Activated naive CD4-positive, alpha-beta T cell treated with anti-CD3 and anti-CD28 coated beads, Interleukin-2, amount 50 U/mL, for 72 hours (primary cell): ENCODE results near the gene MYO5B. TPM values are rescaled to one million over a fixed set of nuclear protein-coding genes. Genes with fewer than 3 reads are reported as not detected.

Experiments
- ATAC-seq, 2 donors: fragments of 150-1000 bp; cut with Tn5 transposase; 2 replicates each; pipeline ENCODE4 v1.10.0; 2021; ENCODE audit warnings: mild to moderate bottlenecking in 2 of 2, moderate library complexity in 2 of 2
- DNase-seq, 2 donors: peaks; one replicate each; pipeline ENCODE4 v3.0.0; 2021 to 2022; ENCODE audit warnings: low spot score in 2 of 2
- H3K27ac Mint-ChIP-seq, 2 donors: one replicate each; pipeline ENCODE4 v1.8.0; 2022; ENCODE audit warnings: mild to moderate bottlenecking in 2 of 2, mixed read lengths in 2 of 2
- H3K36me3 Mint-ChIP-seq, 2 donors: one replicate each; pipeline ENCODE4 v1.8.0; 2022; ENCODE audit warnings: mixed read lengths in 2 of 2
- H3K9me3 Mint-ChIP-seq, 2 donors: one replicate each; pipeline ENCODE4 v1.8.0; 2022; ENCODE audit warnings: mixed read lengths in 2 of 2
- total RNA-seq, 2 donors: library from RNA; stranded (reverse); gene quantifications; one replicate each; pipeline ENCODE4 v1.2.3, GENCODE V29; 2022

The MYO5B gene
- total RNA-seq, 2 donors from 2014 or later = 0.27 to 0.41 TPM

- ATAC-seq (no peak), DNase-seq (no peak)
- H3K9me3 Mint-ChIP-seq = no peaks in the 10 kb centered on the region
- H3K27ac Mint-ChIP-seq = peak overlapping the region in 1 of 2 donors; percentile 44
- peaks cover 0 to 9% of the 10 kb centered on the region in 2 donors for H3K36me3 Mint-ChIP-seq
Observed at GRCh38 chr18:50193796-50194630, 934 bp downstream of the MYO5B start.

DNA sequence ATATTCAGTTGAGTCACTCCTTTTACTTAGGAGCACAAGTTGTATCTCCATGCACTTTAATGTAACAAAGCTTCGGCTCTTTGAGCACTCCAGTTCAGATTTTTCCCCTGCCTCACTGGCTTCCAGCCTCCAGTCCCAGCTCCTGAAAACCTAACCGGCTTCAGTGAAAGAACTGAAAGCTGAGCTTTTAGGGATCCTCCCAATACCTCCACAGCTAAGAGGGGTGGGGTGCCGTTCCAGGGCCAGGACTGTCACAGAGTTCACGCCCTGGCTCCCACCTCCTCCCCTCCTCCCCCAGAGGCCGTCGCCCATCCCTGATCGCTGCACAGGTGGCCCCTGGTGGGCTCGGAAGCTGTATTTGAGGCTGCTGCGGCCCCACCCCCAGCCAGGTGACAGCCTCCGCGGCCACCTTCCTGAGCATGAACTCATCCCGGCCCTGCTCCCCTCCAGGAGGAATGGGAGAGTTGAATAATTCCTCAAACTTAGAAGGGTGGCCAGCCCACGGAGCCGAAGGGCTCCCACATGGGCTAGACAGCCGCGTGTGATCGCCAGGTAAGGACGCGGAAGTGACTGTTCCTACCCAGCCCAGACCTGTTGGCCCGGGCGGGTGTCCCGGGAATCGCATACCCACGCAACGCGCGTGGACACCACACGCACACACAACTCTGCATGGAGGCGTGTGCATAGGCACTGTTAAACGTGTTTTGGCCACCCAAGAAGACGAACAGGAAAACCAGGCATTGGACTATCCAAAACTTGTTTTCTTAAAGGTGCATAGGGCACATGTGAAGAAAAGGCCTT is 1.8 kb downstream of the MYO5B start:
- DNase-seq = no peak
- ATAC-seq = no peak
- Mint-ChIP-seq H3K9me3 (no peaks in the 10 kb centered on the region), H3K36me3 (peaks cover 0 to 9% of the 10 kb centered on the region in 2 donors), H3K27ac (no peak overlapping the region)

DNA sequence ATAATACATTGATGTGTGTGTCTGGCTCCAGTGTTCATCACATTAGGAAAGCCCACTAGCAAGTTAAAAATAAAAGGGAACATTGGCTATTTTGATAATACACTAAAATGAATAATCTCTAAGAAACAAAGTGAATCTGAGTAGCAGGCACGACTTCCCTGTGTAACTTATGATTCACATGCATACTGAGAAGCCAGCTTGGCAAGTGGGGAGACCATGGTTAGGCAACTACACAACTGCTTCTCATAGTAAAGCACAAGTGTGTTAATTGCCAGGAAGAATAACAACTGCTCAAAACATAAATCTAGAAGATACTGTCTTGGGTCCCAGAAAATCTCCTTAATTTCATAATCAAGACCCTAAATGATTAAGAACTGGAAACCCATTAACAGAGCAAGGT is 4.0 kb downstream of the MYO5B start:
- DNase-seq (no peak), ATAC-seq (no peak)
- Mint-ChIP-seq H3K36me3 (peaks cover 0 to 4% of the 10 kb centered on the region in 2 donors), H3K27ac (peak overlapping the region in 1 of 2 donors; percentile 11), H3K9me3 (no peaks in the 10 kb centered on the region)

DNA sequence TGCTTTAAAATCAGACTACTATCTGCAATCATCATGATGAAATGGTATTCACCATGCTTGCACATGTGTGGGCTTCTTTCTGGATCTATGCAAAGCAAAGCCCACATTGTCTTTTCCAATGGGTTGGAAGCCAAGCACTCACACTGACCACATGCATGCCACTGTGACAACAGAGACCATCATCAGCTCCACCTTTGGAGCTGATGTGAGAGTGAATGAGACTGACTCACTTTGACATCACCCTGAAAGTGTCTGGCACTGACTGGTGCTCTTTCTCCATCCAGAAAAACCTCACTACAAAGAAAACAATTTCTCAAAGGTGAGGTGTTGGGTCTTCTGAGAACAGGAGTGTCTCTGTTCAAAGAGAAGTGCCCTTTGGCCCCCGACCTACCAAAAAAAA is 4.7 kb downstream of the MYO5B start:
- peak overlapping the region in 1 of 2 donors; percentile 11 for H3K27ac Mint-ChIP-seq
- no peaks in the 10 kb centered on the region for H3K36me3 Mint-ChIP-seq
- DNase-seq (no peak), ATAC-seq (peak; percentile 76 to 77)
- no peaks in the 10 kb centered on the region for H3K9me3 Mint-ChIP-seq

DNA sequence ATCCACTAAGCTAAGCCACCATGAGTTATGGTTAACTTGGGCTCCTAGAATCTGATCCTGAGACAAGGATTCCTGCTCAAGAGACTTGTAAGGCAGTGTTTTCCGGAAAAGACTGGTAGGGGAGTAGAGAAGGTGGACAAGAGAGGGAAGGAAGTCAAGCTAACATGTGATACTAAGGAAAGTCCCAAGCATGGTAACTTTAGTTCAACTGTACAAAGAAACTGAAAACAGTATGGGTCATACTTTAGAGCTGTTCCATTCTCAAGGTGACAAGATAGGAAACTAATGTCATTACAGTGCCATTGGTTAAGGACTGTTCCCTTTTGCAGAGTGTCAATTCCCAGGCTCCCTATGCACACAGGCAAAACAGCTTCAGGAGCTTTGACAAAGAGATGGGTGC is 5.8 kb downstream of the MYO5B start:
- ATAC-seq (peak; percentile 48 to 67), DNase-seq (no peak)
- Mint-ChIP-seq H3K9me3 (no peaks in the 10 kb centered on the region), H3K27ac (peak overlapping the region in 1 of 2 donors; percentile 2), H3K36me3 (no peaks in the 10 kb centered on the region)

GRCh38 chr18:50188652-50189051 is 6.3 kb downstream of the MYO5B start:
- Mint-ChIP-seq H3K9me3 (no peaks in the 10 kb centered on the region), H3K36me3 (no peaks in the 10 kb centered on the region), H3K27ac (peak overlapping the region in 1 of 2 donors; percentile 2)
- ATAC-seq (no peak), DNase-seq (no peak)

DNA sequence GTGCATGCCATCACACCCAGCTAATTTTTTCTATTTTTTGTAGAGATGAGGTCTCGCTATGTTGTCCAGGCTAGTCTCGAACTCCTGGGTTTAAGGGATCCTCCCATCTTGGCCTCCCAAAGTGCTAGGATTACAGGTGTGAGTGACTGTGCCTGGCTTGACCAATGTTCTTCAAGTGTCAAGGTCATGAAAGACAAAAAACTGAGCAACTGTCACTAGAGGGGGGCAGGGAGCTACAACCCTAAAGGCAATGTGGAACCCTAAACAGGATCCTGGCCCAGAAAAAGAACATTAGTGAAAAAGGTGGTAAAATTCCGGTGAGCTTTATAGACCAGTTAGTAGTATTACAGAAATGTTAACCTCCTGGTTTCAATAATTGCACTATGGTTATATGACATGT is 7.3 kb downstream of the MYO5B start:
- H3K9me3 Mint-ChIP-seq = no peaks in the 10 kb centered on the region
- ATAC-seq (no peak), DNase-seq (no peak)
- no peak overlapping the region for H3K27ac Mint-ChIP-seq
- no peaks in the 10 kb centered on the region for H3K36me3 Mint-ChIP-seq

- ATAC-seq (no peak), DNase-seq (no peak)
- no peak overlapping the region for H3K27ac Mint-ChIP-seq
- H3K9me3 Mint-ChIP-seq = no peaks in the 10 kb centered on the region
- no peaks in the 10 kb centered on the region for H3K36me3 Mint-ChIP-seq
Observed at GRCh38 chr18:50186385-50186784, 8.6 kb downstream of the MYO5B start.

DNA sequence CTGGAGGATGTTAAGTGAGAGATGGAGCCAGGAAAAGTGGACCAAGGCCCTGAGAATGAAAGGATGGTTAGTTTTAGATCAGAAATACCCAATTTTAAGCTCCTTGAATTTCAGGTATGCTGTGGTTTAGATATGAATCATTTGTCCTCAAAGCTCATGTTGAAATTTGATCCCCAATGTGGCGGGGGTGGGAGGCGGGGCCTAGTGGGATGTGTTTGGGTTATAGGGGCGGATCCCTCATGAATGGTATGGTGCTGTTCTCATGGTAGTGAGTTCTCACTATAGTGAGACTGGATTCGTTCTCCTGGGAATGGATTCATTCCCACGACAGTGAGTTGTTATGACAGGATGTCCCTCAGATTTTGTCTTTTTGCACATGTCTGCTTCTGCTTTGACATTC is 11.4 kb downstream of the MYO5B start:
- H3K27ac Mint-ChIP-seq = no peak overlapping the region
- H3K36me3 Mint-ChIP-seq = no peaks in the 10 kb centered on the region
- ATAC-seq (peak in 1 of 2 donors; percentile 35), DNase-seq (no peak)
- no peaks in the 10 kb centered on the region for H3K9me3 Mint-ChIP-seq

- H3K36me3 Mint-ChIP-seq = no peaks in the 10 kb centered on the region
- no peak overlapping the region for H3K27ac Mint-ChIP-seq
- DNase-seq = no peak
- H3K9me3 Mint-ChIP-seq = no peaks in the 10 kb centered on the region
- ATAC-seq = no peak
Observed at GRCh38 chr18:50182511-50182910, 12.4 kb downstream of the MYO5B start.

DNA sequence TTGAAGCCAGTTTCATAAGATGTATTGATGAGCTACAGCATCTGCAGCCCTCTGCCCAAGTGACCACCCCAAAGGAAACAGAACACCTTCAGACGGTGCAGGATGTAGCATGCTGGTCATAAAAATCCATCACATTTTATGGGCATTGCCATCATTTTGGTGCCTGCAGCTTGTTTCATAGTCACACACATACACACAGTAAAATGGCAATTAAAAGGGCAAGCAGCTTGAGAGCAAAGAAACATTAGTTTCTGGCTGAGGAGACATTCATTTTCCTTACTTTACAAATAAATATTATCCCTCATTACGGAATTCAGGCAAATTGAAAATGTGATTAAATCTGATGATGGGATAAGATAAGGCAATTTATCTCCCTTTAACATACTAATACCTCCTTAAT is 13.4 kb downstream of the MYO5B start:
- no peak for ATAC-seq
- H3K27ac Mint-ChIP-seq = no peak overlapping the region
- no peak for DNase-seq
- no peaks in the 10 kb centered on the region for H3K9me3 Mint-ChIP-seq
- no peaks in the 10 kb centered on the region for H3K36me3 Mint-ChIP-seq

DNA sequence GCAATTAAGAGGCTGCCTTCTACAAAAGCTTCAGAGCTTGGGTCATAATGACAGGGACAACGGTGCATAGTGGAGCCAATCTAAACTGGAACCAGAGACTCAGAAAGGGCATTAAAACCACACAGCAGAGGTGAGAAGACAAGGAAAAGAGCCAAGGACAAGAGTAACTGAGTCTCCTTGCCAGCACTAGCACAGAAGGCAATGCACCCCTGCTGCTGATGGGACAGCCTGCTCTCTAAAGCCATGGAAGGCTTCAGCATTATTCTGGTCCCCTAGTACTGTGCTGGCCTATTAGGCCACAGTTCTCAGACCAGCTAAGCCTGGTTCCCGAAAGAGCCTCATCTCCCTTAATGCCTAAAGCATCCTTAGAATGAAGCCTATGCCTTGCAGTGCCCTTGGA is 15.5 kb downstream of the MYO5B start:
- no peaks in the 10 kb centered on the region for H3K36me3 Mint-ChIP-seq
- ATAC-seq (no peak), DNase-seq (no peak)

DNA sequence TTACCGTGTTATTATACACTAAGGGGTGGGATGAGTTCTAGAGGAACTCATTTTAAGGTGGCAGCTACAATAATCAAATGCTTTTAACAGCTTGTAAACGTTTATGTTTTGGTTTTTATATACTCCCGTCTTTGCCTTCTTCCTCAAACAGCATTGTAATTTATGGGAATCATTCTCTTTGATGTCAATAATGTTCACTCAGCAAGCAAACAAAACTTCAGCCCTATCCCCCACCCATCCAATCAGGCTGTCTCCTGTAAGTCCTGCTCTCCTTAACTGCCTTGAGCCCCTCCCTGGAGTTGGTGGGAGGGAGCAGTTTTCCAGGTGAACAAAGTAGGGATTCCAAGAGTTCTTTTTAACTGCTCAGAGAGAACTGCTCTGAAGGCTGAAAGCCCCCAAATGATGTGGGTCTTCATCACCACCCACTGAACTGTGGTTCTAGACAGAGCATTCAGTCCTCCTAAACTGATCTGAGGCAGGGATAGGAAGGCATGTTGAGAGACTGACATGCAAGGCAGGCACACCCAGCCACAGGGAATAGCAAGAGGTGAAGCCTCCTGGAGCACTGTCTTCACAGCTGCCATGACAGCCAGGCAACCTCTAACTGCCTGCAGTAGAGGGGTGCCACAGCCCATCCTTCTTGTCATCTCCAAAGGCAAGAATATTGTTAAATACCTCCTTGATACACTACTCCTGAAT is 17.5 kb downstream of the MYO5B start:
- no peaks in the 10 kb centered on the region for H3K36me3 Mint-ChIP-seq

More for the DNA sequence above, 15.5 kb downstream of the MYO5B start:
- Mint-ChIP-seq H3K9me3 (no peaks in the 10 kb centered on the region), H3K27ac (no peak overlapping the region)

GRCh38 chr18:50172367-50172766 is 22.6 kb downstream of the MYO5B start:
- no peaks in the 10 kb centered on the region for H3K36me3 Mint-ChIP-seq
- no peaks in the 10 kb centered on the region for H3K9me3 Mint-ChIP-seq
- DNase-seq (no peak), ATAC-seq (peak; percentile 24 to 80)
- peak overlapping the region in 1 of 2 donors; percentile 69 for H3K27ac Mint-ChIP-seq

More for the DNA sequence above, 17.5 kb downstream of the MYO5B start:
- ATAC-seq = no peak
- H3K9me3 Mint-ChIP-seq = no peaks in the 10 kb centered on the region
- H3K27ac Mint-ChIP-seq = no peak overlapping the region
- no peak for DNase-seq

GRCh38 chr18:50171406-50171805 is 23.5 kb downstream of the MYO5B start:
- Mint-ChIP-seq H3K9me3 (no peaks in the 10 kb centered on the region), H3K27ac (no peak overlapping the region), H3K36me3 (no peaks in the 10 kb centered on the region)
- ATAC-seq (no peak), DNase-seq (no peak)

DNA sequence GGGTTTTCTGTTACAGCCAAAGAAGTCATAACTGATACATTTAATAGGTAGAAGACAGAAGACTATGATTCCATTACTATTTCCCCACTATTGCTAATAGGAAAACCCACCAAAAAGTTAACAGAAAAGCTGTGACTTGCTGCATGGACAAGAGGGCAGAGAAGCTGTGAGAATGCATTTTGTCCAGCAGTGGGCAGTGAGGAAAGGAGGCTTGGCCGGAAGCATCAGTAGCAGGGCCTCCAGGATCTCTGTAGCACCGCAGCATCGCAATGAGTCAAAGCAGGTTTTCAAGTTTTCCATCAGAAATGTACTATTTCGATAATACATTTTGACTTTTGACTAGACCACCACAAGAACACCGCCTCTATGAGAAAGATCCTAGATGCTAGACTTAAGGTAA is 24.9 kb downstream of the MYO5B start:
- Mint-ChIP-seq H3K9me3 (no peaks in the 10 kb centered on the region), H3K36me3 (no peaks in the 10 kb centered on the region), H3K27ac (no peak overlapping the region)
- DNase-seq = no peak
- no peak for ATAC-seq

- no peak overlapping the region for H3K27ac Mint-ChIP-seq
- no peak for DNase-seq
- no peaks in the 10 kb centered on the region for H3K9me3 Mint-ChIP-seq
- no peaks in the 10 kb centered on the region for H3K36me3 Mint-ChIP-seq
- ATAC-seq = no peak
Observed at GRCh38 chr18:50169149-50169548, 25.8 kb downstream of the MYO5B start.
